HG03520 (cell line): ENCODE measurements around the gene GPR84.
"Not testable (repeated sequence)": the region's sequence is repeated elsewhere in the genome, so short reads cannot be mapped to it uniquely, and the experiment has no call there.

Experiments
- ATAC-seq: cut with Tn5 transposase; IDR thresholded peaks from one replicate; pipeline ENCODE4 v1.9.1; 2021; ENCODE audit warnings: mild to moderate bottlenecking, moderate library complexity; ENCODE audit not compliant: unreplicated experiment

The GPR84 gene

GRCh38 chr12:54356951-54357356, 7.3 kb downstream of the GPR84 start:
- ATAC-seq, result no peak

- ATAC-seq, result no peak
Measured at GRCh38 chr12:54356228-54356627, 8.1 kb downstream of the GPR84 start.

- ATAC-seq, result no peak
Measured at GRCh38 chr12:54355104-54355815, 9.0 kb downstream of the GPR84 start.

GRCh38 chr12:54354271-54354670, 10.0 kb downstream of the GPR84 start:
- ATAC-seq, result not testable (repeated sequence)

- ATAC-seq, result no peak
Measured at GRCh38 chr12:54352891-54353874, 11.1 kb downstream of the GPR84 start.

GRCh38 chr12:54352022-54352531, 12.2 kb downstream of the GPR84 start:
- no peak for ATAC-seq

GRCh38 chr12:54351341-54351740, 12.9 kb downstream of the GPR84 start:
- no peak for ATAC-seq

- no peak for ATAC-seq
Measured at GRCh38 chr12:54350743-54351142, 13.5 kb downstream of the GPR84 start.

GRCh38 chr12:54349679-54350078, 14.6 kb downstream of the GPR84 start:
- no peak for ATAC-seq

GRCh38 chr12:54349036-54349435, 15.2 kb downstream of the GPR84 start:
- no peak for ATAC-seq

GRCh38 chr12:54341378-54342300, 22.6 kb downstream of the GPR84 start:
- ATAC-seq, result no peak

- ATAC-seq, result no peak
Measured at GRCh38 chr12:54340846-54341245, 23.4 kb downstream of the GPR84 start.

GRCh38 chr12:54338698-54339296, 25.5 kb downstream of the GPR84 start:
- no peak for ATAC-seq

GRCh38 chr12:54337854-54338650, 26.2 kb downstream of the GPR84 start:
- ATAC-seq, result no peak

- no peak for ATAC-seq
Measured at GRCh38 chr12:54337280-54337842, 26.9 kb downstream of the GPR84 start.

GRCh38 chr12:54333420-54334034, 30.8 kb downstream of the GPR84 start:
- ATAC-seq, result no peak

- no peak for ATAC-seq
Measured at GRCh38 chr12:54331461-54331860, 32.8 kb downstream of the GPR84 start.

- no peak for ATAC-seq
Measured at GRCh38 chr12:54330442-54330841, 33.8 kb downstream of the GPR84 start.

GRCh38 chr12:54329759-54330158, 34.5 kb downstream of the GPR84 start:
- no peak for ATAC-seq
